ENCODE data around the gene BNC2.

Gene BNC2

GRCh38 chr9:16449076-16449730 lies 421.3 kb downstream of the BNC2 start:
- H3K27me3 ChIP-seq (ENCODE audit: insufficient read depth, low read length), result no peaks in the 10 kb centered on the region
- H2AFZ ChIP-seq (ENCODE audit: low read length), result no peak overlapping the region
- H3F3A ChIP-seq (ENCODE audit: insufficient read depth, low read length), result no peaks in the 10 kb centered on the region
- no peaks in the 10 kb centered on the region for H3K4me1 ChIP-seq (ENCODE audit: insufficient read depth, low read length, severe bottlenecking)
- no peaks in the 10 kb centered on the region for H3K79me2 ChIP-seq (ENCODE audit: insufficient read depth, low read length)
- no peaks in the 10 kb centered on the region for H3K9me2 ChIP-seq (ENCODE audit: low read depth, low read length)
- H3K4me2 ChIP-seq (ENCODE audit: low read length), result no peak overlapping the region
- H4K20me1 ChIP-seq (ENCODE audit: insufficient read depth, low read length), result no peaks in the 10 kb centered on the region
- TF ChIP-seq CTCF (IDR thresholded peaks at IDR 0.05; ENCODE audit: low read length) (no peak), EZH2 (IDR thresholded peaks at IDR 0.05; ENCODE audit: borderline replicate concordance, low read length) (no peak)
- H3K27ac ChIP-seq (ENCODE audit: low read depth, low read length, poor library complexity, severe bottlenecking), result no peak overlapping the region
- H3K9me3 ChIP-seq (ENCODE audit: low read length), result no peaks in the 10 kb centered on the region
- H3K4me3 ChIP-seq (ENCODE audit: low read depth, low read length, poor library complexity, severe bottlenecking), result no peak overlapping the region
- H3K9ac ChIP-seq (ENCODE audit: low read length), result no peak overlapping the region
- no peaks in the 10 kb centered on the region for H3K36me3 ChIP-seq (ENCODE audit: insufficient read depth, low read length)

DNA sequence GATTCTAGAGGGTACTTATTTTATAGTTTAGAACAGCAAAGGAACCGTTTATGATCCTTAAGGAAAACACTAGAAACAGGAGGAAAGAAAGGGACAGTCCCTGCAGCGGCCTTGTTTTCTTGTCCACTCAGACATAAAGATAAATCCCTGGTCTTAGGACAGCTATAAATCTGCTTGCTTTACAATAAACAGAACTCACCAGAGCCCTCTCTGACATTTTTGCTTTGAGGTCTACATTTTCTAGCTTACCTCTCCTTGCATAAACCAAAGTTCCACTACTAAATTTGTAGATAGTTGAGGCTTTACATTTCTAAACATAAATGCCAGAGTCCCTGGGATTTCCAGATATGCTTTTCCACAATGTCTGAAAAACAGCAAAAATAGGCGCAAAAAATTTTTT lies 422.5 kb downstream of the BNC2 start:
- H3K4me3 ChIP-seq (ENCODE audit: low read depth, low read length, poor library complexity, severe bottlenecking), result no peak overlapping the region
- no peaks in the 10 kb centered on the region for H3K27me3 ChIP-seq (ENCODE audit: insufficient read depth, low read length)
- H3F3A ChIP-seq (ENCODE audit: insufficient read depth, low read length), result no peaks in the 10 kb centered on the region
- no peaks in the 10 kb centered on the region for H3K36me3 ChIP-seq (ENCODE audit: insufficient read depth, low read length)
- H3K79me2 ChIP-seq (ENCODE audit: insufficient read depth, low read length), result no peaks in the 10 kb centered on the region
- H3K4me1 ChIP-seq (ENCODE audit: insufficient read depth, low read length, severe bottlenecking), result no peaks in the 10 kb centered on the region
- H3K27ac ChIP-seq (ENCODE audit: low read depth, low read length, poor library complexity, severe bottlenecking), result no peak overlapping the region
- H3K9me2 ChIP-seq (ENCODE audit: low read depth, low read length), result no peaks in the 10 kb centered on the region
- TF ChIP-seq EZH2 (IDR thresholded peaks at IDR 0.05; ENCODE audit: borderline replicate concordance, low read length) (no peak), CTCF (IDR thresholded peaks at IDR 0.05; ENCODE audit: low read length) (no peak)
- no peaks in the 10 kb centered on the region for H4K20me1 ChIP-seq (ENCODE audit: insufficient read depth, low read length)
- H3K4me2 ChIP-seq (ENCODE audit: low read length), result no peak overlapping the region
- H2AFZ ChIP-seq (ENCODE audit: low read length), result no peak overlapping the region
- H3K9ac ChIP-seq (ENCODE audit: low read length), result no peak overlapping the region
- no peaks in the 10 kb centered on the region for H3K9me3 ChIP-seq (ENCODE audit: low read length)

- Histone ChIP-seq H3K27ac (ENCODE audit: low read depth, low read length, poor library complexity, severe bottlenecking) (no peak overlapping the region), H3K27me3 (ENCODE audit: insufficient read depth, low read length) (no peaks in the 10 kb centered on the region), H3K4me3 (ENCODE audit: low read depth, low read length, poor library complexity, severe bottlenecking) (no peak overlapping the region), H2AFZ (ENCODE audit: low read length) (no peak overlapping the region), H3K4me2 (ENCODE audit: low read length) (no peak overlapping the region), H3K79me2 (ENCODE audit: insufficient read depth, low read length) (no peaks in the 10 kb centered on the region), H3K9me3 (ENCODE audit: low read length) (no peaks in the 10 kb centered on the region), H3K9me2 (ENCODE audit: low read depth, low read length) (no peaks in the 10 kb centered on the region), H3K36me3 (ENCODE audit: insufficient read depth, low read length) (no peaks in the 10 kb centered on the region), H3F3A (ENCODE audit: insufficient read depth, low read length) (no peaks in the 10 kb centered on the region), H4K20me1 (ENCODE audit: insufficient read depth, low read length) (no peaks in the 10 kb centered on the region), H3K9ac (ENCODE audit: low read length) (no peak overlapping the region), H3K4me1 (ENCODE audit: insufficient read depth, low read length, severe bottlenecking) (no peaks in the 10 kb centered on the region)
- TF ChIP-seq CTCF (IDR thresholded peaks at IDR 0.05; ENCODE audit: low read length) (no peak), EZH2 (IDR thresholded peaks at IDR 0.05; ENCODE audit: borderline replicate concordance, low read length) (no peak)
Measured at GRCh38 chr9:16446636-16447035, 423.8 kb downstream of the BNC2 start.
